HEK293 (cell line): ENCODE data around the gene TOPAZ1.

ENCODE experiments used
- CTCF ChIA-PET: fragments of 350-600 bp; formaldehyde crosslinking; extraction: SDS; loops from one replicate; lab custom pipeline; 2021; ENCODE audit warnings: antibody characterized with exemption; lab: Yijun Ruan, JAX
- POLR2A ChIA-PET: fragments of 300-600 bp; formaldehyde crosslinking; extraction: SDS; loops from one replicate; lab custom pipeline; 2020; ENCODE audit warnings: antibody characterized with exemption, inconsistent platforms; lab: Yijun Ruan, JAX
- H3K27ac ChIP-seq: fragments of 200-500 bp; sonication (Bioruptor generic); 2 replicates; pipeline ENCODE4 v1.5.1; 2014; ENCODE audit warnings: low read depth, low read length, control low read depth, inconsistent platforms; ENCODE audit errors: extremely low read depth
- H3K36me3 ChIP-seq, 2 experiments: fragments of 200-500 bp in 1 of 2; sonication (Bioruptor generic) in 1 of 2; 1 replicate in 1 of 2; 2 replicates in 1 of 2; pipeline ENCODE4 v1.5.1; 2014 to 2017; ENCODE audit warnings: inconsistent platforms in 2 of 2, low read length in 2 of 2; ENCODE audit not compliant: control insufficient read depth in 2 of 2, insufficient read depth in 1 of 2
- H3K4me1 ChIP-seq: fragments of 200-500 bp; sonication (Bioruptor generic); 2 replicates; pipeline ENCODE4 v1.5.1; 2014; ENCODE audit warnings: mild to moderate bottlenecking, low read length, inconsistent platforms; ENCODE audit not compliant: control insufficient read depth, insufficient read depth
- H3K4me3 ChIP-seq: 2 replicates; pipeline ENCODE4 v1.5.1; 2011; ENCODE audit warnings: low read depth, mild to moderate bottlenecking, control low read depth, low read length, moderate library complexity
- H3K9me3 ChIP-seq: fragments of 200-500 bp; sonication (Bioruptor generic); 2 replicates; pipeline ENCODE4 v1.5.1; 2014; ENCODE audit warnings: low read depth, low read length, inconsistent platforms; ENCODE audit not compliant: control insufficient read depth, insufficient read depth
- HOXC10 ChIP-seq: sonication (generic); formaldehyde crosslinking; IDR thresholded peaks from 2 replicates; pipeline ENCODE4 v1.8.1; 2023; ENCODE audit warnings: mild to moderate bottlenecking, missing genetic modification reagents
- SALL2 ChIP-seq: fragments of 450-650 bp; formaldehyde crosslinking; IDR thresholded peaks from 2 replicates; pipeline ENCODE4 v1.5.0; 2017; ENCODE audit warnings: missing biosample characterization, mild to moderate bottlenecking, missing genetic modification characterization, borderline replicate concordance
- WT1 ChIP-seq: fragments of 450-650 bp; formaldehyde crosslinking; IDR thresholded peaks from 2 replicates; pipeline ENCODE4 v1.5.1; 2016; ENCODE audit warnings: missing biosample characterization, missing genetic modification characterization
- ZNF23 ChIP-seq: fragments of 450-650 bp; formaldehyde crosslinking; IDR thresholded peaks from 2 replicates; pipeline ENCODE4 v1.5.1; 2016; ENCODE audit warnings: missing biosample characterization, missing genetic modification characterization, borderline replicate concordance
- ZNF239 ChIP-seq: fragments of 450-650 bp; formaldehyde crosslinking; IDR thresholded peaks from 2 replicates; pipeline ENCODE4 v1.5.1; 2016; ENCODE audit warnings: missing biosample characterization, missing genetic modification characterization
- ZNF248 ChIP-seq: fragments of 450-650 bp; formaldehyde crosslinking; IDR thresholded peaks from 2 replicates; pipeline ENCODE4 v1.5.1; 2017; ENCODE audit warnings: missing biosample characterization, missing genetic modification characterization
- ZNF324 ChIP-seq: fragments of 450-650 bp; formaldehyde crosslinking; IDR thresholded peaks from 2 replicates; pipeline ENCODE4 v1.5.1; 2016; ENCODE audit warnings: missing biosample characterization, missing genetic modification characterization
- ZNF623 ChIP-seq: fragments of 450-650 bp; formaldehyde crosslinking; IDR thresholded peaks from 2 replicates; pipeline ENCODE4 v1.5.1; 2016; ENCODE audit warnings: missing biosample characterization, missing genetic modification characterization
- ZNF768 ChIP-seq: fragments of 450-650 bp; formaldehyde crosslinking; IDR thresholded peaks from 2 replicates; pipeline ENCODE4 v1.5.1; 2018; ENCODE audit warnings: missing biosample characterization, mild to moderate bottlenecking, missing genetic modification characterization
- TF ChIP-seq, protein P1 (sequence below): fragments of 450-650 bp; formaldehyde crosslinking; IDR thresholded peaks from 2 replicates; pipeline ENCODE4 v1.5.1; 2016; ENCODE audit warnings: missing biosample characterization, missing genetic modification characterization
- TF ChIP-seq, protein P2 (sequence below): fragments of 450-650 bp; formaldehyde crosslinking; IDR thresholded peaks from 2 replicates; pipeline ENCODE4 v1.5.1; 2016; ENCODE audit warnings: missing biosample characterization, missing genetic modification characterization
- TF ChIP-seq, protein P3 (sequence below): fragments of 450-650 bp; formaldehyde crosslinking; IDR thresholded peaks from 2 replicates; pipeline ENCODE4 v1.5.1; 2016; ENCODE audit warnings: missing biosample characterization, missing genetic modification characterization, borderline replicate concordance
- TF ChIP-seq, protein P4 (sequence below): fragments of 450-650 bp; formaldehyde crosslinking; IDR thresholded peaks from 2 replicates; pipeline ENCODE4 v1.5.1; 2016; ENCODE audit warnings: missing biosample characterization, missing genetic modification characterization

TOPAZ1 gene

DNA sequence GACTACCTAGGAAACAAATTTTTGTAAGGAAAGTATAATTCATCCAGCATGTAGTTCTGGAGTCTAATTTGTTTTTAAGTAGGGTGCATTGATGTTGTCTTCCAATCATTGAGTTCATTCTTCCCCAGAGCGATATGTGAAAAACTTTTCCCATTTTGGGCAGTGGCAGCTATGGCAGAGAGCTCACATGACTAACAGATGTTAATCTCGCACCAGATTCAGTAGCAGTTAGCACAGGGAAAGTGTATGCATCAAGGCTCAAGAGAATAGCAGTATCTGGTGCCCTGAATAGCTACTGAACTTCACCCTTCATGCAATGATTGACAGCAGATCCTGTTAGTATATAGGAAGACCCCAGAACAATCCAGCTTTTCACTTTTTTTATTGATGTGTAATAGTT is 50.6 kb downstream of the TOPAZ1 start (continued):
- TF ChIP-seq, protein P1, sequence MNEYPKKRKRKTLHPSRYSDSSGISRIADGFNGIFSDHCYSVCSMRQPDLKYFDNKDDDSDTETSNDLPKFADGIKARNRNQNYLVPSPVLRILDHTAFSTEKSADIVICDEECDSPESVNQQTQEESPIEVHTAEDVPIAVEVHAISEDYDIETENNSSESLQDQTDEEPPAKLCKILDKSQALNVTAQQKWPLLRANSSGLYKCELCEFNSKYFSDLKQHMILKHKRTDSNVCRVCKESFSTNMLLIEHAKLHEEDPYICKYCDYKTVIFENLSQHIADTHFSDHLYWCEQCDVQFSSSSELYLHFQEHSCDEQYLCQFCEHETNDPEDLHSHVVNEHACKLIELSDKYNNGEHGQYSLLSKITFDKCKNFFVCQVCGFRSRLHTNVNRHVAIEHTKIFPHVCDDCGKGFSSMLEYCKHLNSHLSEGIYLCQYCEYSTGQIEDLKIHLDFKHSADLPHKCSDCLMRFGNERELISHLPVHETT (tag by site-specific recombination): no peak
- TF ChIP-seq ZNF239 (tag by site-specific recombination): no peak

DNA sequence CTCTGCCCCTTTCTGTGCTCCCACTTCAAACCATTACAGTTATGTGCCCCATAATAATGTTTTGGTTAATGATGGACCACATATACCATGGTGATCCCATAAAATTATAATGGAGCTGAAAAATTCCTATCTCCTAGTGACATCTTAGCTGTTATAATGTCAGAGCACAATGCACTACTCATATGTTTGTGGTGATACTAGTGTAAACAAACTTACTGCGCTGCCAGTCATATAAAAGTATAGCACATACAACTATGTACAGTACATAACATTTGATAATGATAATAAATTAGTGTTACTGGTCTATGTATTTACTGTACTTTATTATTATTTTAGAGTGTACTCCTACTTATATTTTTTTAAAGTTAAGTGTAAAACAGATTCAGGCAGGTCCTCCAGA is 51.3 kb downstream of the TOPAZ1 start:
- ChIA-PET POLR2A (no interaction called here), CTCF (interaction anchor here (0.7 kb wide), 1 partner anchor 20 kb away, joined by 3 read pairs; no protein-coding TSS in a partner anchor)
- no peaks in the 10 kb centered on the region for H3K36me3 ChIP-seq
- TF ChIP-seq, protein P2, sequence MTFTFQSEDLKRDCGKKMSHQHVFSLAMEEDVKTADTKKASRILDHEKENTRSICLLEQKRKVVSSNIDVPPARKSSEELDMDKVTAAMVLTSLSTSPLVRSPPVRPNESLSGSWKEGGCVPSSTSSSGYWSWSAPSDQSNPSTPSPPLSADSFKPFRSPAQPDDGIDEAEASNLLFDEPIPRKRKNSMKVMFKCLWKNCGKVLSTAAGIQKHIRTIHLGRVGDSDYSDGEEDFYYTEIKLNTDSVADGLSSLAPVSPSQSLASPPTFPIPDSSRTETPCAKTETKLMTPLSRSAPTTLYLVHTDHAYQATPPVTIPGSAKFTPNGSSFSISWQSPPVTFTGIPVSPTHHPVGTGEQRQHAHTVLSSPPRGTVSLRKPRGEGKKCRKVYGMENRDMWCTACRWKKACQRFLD (tag by site-specific recombination): no peak
- TF ChIP-seq ZNF324 (tag by site-specific recombination) (no peak), HOXC10 (CRISPR knock-in tag) (no peak), ZNF623 (tag by site-specific recombination) (no peak)
- H3K4me1 ChIP-seq: no peaks in the 10 kb centered on the region
- H3K4me3 ChIP-seq: no peak overlapping the region
- no peak overlapping the region for H3K27ac ChIP-seq
- H3K9me3 ChIP-seq: no peaks in the 10 kb centered on the region

DNA sequence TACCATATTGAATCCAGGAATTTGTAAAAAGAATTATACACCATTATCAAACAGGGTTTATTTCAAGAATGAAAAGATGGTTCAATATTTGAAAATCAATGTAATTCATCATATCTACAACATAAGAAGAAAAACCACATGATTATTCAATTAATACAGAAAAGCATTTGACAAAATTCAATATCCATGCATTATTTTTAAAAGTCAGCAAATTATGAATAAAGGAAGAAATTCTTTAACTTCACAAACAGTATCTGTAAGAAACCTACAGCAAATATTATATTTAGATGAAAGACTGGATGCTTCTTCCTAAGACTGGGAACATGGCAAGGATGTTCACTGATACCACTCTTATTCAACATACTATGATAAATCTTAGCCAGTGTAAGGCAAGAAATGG is 55.6 kb downstream of the TOPAZ1 start:
- no peak overlapping the region for H3K4me3 ChIP-seq
- no peaks in the 10 kb centered on the region for H3K4me1 ChIP-seq
- H3K36me3 ChIP-seq: no peaks in the 10 kb centered on the region
- H3K9me3 ChIP-seq: no peaks in the 10 kb centered on the region
- no peak overlapping the region for H3K27ac ChIP-seq
- TF ChIP-seq ZNF768 (tag by site-specific recombination) (no peak), SALL2 (tag by site-specific recombination) (no peak), WT1 (tag by site-specific recombination) (no peak), ZNF248 (no peak), ZNF23 (tag by site-specific recombination) (no peak)
- TF ChIP-seq, protein P3, sequence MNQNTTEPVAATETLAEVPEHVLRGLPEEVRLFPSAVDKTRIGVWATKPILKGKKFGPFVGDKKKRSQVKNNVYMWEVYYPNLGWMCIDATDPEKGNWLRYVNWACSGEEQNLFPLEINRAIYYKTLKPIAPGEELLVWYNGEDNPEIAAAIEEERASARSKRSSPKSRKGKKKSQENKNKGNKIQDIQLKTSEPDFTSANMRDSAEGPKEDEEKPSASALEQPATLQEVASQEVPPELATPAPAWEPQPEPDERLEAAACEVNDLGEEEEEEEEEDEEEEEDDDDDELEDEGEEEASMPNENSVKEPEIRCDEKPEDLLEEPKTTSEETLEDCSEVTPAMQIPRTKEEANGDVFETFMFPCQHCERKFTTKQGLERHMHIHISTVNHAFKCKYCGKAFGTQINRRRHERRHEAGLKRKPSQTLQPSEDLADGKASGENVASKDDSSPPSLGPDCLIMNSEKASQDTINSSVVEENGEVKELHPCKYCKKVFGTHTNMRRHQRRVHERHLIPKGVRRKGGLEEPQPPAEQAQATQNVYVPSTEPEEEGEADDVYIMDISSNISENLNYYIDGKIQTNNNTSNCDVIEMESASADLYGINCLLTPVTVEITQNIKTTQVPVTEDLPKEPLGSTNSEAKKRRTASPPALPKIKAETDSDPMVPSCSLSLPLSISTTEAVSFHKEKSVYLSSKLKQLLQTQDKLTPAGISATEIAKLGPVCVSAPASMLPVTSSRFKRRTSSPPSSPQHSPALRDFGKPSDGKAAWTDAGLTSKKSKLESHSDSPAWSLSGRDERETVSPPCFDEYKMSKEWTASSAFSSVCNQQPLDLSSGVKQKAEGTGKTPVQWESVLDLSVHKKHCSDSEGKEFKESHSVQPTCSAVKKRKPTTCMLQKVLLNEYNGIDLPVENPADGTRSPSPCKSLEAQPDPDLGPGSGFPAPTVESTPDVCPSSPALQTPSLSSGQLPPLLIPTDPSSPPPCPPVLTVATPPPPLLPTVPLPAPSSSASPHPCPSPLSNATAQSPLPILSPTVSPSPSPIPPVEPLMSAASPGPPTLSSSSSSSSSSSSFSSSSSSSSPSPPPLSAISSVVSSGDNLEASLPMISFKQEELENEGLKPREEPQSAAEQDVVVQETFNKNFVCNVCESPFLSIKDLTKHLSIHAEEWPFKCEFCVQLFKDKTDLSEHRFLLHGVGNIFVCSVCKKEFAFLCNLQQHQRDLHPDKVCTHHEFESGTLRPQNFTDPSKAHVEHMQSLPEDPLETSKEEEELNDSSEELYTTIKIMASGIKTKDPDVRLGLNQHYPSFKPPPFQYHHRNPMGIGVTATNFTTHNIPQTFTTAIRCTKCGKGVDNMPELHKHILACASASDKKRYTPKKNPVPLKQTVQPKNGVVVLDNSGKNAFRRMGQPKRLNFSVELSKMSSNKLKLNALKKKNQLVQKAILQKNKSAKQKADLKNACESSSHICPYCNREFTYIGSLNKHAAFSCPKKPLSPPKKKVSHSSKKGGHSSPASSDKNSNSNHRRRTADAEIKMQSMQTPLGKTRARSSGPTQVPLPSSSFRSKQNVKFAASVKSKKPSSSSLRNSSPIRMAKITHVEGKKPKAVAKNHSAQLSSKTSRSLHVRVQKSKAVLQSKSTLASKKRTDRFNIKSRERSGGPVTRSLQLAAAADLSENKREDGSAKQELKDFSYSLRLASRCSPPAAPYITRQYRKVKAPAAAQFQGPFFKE (tag by site-specific recombination): no peak
- TF ChIP-seq, protein P4, sequence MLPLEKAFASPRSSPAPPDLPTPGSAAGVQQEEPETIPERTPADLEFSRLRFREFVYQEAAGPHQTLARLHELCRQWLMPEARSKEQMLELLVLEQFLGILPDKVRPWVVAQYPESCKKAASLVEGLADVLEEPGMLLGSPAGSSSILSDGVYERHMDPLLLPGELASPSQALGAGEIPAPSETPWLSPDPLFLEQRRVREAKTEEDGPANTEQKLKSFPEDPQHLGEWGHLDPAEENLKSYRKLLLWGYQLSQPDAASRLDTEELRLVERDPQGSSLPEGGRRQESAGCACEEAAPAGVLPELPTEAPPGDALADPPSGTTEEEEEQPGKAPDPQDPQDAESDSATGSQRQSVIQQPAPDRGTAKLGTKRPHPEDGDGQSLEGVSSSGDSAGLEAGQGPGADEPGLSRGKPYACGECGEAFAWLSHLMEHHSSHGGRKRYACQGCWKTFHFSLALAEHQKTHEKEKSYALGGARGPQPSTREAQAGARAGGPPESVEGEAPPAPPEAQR (tag by site-specific recombination): no peak
- ChIA-PET POLR2A (no interaction called here), CTCF (no interaction called here)
